ENCODE results near the gene MMP20. TPM values are rescaled to one million over a fixed set of nuclear protein-coding genes. Genes with fewer than 3 reads are reported as not detected.
A peak's percentile ranks its signal among the peaks of the same experiment; 100 is the strongest.

MMP20 gene
- total RNA-seq, 1 donor from 2014 or later = not detected

- DNase-seq (ENCODE audit: low read depth, low spot score) = no peak
Observed at GRCh38 chr11:102623128-102623527, 2.0 kb downstream of the MMP20 start.

DNA sequence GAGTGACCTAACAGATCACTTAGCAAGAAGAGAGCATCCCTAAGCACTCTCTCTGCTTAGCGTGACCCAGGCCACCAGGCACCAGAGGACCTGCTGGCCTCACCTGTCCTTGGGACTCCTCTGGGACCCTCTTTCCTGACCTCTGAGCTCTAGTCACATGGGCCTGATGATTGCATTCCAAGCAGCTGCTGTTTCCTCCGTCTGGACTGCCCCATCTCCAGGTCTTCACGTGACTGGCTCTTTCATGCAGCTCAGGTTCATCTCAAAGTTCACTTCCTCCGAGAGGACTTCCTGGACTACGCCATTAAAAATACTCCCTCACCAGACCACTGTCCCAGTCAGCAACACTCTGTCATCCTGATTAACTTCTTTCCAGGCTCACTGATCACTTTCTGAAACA, 2.9 kb downstream of the MMP20 start:
- DNase-seq (ENCODE audit: low read depth, low spot score) = no peak

DNA sequence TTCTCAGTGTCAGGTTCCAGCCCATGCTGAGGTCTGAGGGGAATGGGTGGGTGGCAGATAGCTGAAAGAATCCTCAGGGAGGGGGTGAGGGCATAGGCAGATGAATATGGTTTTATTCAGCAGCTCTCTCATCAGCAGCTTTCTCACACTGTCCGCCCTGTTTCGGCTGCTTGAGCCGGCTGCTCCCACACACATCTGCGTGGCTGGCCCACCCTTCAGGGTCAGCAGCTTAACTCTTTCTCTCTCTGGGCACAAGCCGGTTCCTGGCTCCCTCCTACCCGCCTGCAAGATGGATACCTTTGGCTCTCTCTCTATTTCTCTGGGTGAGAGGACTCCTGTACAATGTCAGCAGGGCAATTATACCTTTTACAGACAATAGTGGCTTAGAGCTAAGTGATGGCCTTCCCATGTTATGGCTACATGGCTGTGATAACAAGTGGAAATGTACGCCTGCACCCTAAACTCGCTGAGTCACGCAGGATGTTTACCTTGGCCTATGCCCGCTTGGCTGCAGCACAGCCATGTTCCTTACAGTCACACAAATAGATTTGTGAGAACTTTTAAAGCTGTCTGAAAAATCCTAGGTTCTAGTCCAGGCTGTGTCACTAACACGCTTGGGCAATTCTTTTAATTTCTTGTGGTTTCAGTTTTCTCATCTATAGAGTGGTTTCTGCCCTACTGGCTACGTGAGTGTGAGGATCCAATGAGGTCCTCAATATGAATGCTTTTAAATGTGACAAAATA, 4.1 kb downstream of the MMP20 start:
- DNase-seq (ENCODE audit: low read depth, low spot score) = no peak

DNA sequence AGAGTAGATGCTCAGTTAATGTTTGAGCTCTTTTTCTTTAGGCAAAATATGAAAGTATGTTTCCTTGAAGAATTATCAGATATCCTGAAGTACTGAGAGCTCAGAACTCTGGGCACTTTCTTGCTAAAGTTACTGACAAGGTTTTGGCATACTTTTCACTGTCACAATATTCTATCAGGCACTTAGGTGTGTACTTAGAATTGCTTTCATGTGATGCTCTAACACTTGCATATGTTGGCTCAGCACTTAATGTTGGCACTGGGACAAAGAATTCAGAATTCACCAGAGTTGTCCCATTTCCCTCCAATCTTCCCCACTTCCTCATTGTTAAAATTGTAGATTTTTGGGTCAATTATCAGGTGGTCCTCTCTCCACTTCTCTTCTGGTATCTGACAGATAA, 5.0 kb downstream of the MMP20 start:
- DNase-seq (ENCODE audit: low read depth, low spot score) = no peak

DNA sequence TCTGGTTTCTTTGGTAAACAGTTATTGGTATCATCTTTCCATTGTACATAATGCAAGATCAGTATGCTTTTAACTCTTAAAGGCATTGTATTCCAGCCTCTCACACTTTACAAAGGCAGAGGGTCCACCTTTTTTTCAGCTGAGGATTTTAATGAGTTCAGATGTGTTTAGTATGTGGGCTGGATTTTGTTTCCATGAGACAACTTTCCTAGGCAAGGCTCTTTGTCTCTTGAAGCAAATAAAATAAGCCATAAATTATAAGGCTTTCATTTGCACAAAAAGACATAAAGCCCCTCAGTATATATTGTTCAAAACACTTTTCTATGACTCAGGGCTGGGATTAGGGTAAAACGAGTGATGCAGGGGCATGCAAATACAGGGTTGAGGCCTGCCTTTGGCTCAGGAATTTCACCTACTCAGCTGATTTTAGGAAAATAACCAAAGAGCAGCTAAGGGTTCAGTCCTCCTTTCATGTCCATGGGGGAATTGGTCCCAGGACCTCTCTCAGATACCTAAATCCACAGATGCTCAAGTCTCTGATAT, 7.6 kb downstream of the MMP20 start:
- no peak for DNase-seq (ENCODE audit: low read depth, low spot score)

- DNase-seq (ENCODE audit: low read depth, low spot score) = no peak
Observed at GRCh38 chr11:102615894-102616432, 9.2 kb downstream of the MMP20 start.

- DNase-seq (ENCODE audit: low read depth, low spot score) = no peak
Observed at GRCh38 chr11:102615077-102615893, 9.8 kb downstream of the MMP20 start.

- no peak for DNase-seq (ENCODE audit: low read depth, low spot score)
Observed at GRCh38 chr11:102614485-102614884, 10.6 kb downstream of the MMP20 start.

DNA sequence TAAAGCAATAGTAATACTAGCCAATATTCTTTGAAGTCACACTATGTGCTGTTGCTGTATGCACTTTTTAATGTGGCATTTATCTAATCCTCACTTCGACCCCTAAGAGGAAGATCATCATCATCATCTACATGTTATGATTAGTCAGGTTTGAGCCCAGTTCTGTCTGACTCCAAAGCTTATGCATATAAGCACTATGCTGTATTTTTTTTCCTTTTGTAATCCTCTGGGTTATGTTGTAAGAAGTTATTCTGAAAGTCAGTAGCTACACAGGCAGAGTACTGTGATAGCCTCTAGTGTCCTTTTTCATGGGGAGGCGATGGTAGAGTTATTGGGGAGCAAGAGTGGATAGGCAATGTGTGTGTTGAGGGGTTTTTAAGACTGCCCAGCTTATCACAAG, 11.1 kb downstream of the MMP20 start:
- no peak for DNase-seq (ENCODE audit: low read depth, low spot score)

DNA sequence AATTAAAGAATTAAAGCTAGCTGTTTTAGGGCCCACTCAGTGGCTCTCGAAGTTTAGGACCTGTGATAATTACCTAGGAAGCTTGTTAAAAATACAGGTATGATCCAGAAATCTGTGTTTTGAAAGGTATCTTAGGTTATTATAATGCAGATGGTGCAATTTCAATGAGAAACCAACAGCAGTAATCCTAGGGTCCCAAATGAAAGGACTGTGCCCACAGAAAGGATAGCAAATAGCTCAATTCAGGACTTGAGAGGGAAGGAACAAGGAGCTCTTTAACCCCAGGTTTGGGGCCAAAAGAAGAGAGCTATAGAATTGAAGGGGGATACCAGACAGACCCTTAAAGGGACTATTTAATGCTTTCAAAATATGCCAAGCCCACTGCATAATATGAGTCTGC, 11.7 kb downstream of the MMP20 start:
- DNase-seq (ENCODE audit: low read depth, low spot score) = no peak

- no peak for DNase-seq (ENCODE audit: low read depth, low spot score)
Observed at GRCh38 chr11:102611291-102611690, 13.8 kb downstream of the MMP20 start.

GRCh38 chr11:102610200-102610599, 14.9 kb downstream of the MMP20 start:
- no peak for DNase-seq (ENCODE audit: low read depth, low spot score)

DNA sequence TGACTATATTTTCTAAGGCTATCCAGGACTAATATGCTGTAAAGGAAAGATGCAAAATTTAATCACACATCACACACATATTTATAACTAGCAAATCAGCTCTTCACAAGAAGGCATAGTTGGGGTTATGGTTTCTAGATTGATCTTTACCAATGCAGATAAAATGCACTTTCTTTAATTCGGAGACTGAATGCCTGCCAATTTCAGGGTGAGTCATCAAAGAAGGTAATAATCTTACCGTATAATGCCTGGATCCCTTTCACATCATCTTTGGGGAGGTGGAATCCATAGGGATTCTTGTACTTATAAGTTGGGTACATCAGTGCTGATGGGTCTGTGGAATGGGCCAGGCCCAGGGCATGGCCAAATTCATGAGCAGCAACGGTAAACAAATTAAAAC, 16.4 kb downstream of the MMP20 start:
- DNase-seq (ENCODE audit: low read depth, low spot score) = no peak

DNA sequence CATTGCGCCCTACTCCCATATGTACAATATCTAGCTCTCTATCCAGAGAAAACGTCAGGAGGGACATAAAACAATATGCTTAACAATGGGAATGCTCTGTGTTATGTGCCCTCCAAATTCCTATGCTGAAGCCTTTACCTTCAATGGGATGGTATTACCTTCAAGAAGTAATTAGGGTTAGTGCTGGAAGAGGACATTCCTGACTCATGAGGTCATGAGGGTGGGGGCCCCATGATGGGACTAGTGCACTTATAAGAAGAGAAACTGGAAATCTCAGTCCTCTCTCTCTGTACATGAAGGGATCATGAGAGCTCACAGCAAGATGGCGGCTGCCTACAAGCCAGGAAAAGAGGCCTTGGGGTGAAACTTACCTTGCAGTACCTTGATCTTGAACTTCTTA, 20.3 kb downstream of the MMP20 start:
- no peak for DNase-seq (ENCODE audit: low read depth, low spot score)

GRCh38 chr11:102604011-102604410, 21.1 kb downstream of the MMP20 start:
- no peak for DNase-seq (ENCODE audit: low read depth, low spot score)

DNA sequence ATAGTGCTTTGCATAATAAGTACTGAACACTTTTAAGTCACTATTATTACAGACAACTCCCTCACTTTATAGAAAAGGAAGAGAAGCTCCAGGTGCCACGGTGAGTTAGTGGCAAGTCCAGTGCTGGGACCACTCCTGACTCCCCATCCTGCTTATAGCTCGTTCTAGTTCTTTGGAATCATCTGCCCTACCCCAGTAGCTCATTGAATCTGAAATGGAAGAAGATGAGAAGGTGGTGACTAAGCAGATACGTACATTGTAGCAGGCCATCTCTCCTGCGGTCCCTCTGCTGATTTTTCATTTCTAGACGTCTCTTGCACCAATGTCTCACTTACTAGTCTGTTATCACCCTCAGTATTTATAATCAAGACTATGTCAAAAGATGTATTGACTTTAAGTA, 21.6 kb downstream of the MMP20 start:
- DNase-seq (ENCODE audit: low read depth, low spot score) = no peak

DNA sequence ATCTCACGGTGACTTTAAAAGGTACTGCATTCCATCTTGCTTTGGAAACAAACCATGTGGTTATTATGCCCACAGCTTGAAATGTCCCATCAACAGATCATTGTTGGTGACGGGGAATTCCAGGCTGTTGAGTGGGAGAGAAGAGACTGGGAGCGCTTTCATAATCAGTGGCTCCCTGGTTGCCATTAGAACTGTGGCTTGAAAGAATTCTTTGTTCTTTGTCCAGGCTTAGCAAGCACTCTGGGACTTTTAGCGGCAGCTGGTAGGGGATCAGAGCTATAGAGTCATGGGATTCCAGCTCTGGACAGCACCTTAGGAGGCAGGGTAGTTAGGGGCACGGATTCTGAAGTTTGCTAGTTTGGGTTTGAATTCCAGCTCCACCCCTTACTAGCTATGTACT, 22.0 kb downstream of the MMP20 start:
- no peak for DNase-seq (ENCODE audit: low read depth, low spot score)

DNA sequence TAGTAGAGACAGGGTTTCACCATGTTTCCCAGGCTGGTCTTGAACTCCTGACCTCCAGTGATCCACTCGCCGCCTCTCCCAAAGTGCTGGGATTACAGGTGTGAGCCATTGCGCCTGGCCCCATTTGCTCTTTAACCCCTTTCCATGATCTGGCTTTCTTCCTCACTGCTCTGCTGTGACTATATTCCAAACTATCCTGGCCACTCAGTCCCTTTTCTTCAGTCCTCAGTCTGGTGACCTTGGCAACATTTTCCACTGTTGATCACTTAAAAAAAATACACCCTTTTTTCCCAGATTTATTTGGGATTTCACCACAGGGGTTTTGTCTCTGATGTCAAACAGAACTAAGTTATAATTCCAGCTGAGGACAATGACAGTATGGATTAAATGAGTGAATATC, 24.5 kb downstream of the MMP20 start:
- no peak for DNase-seq (ENCODE audit: low read depth, low spot score)

GRCh38 chr11:102599642-102600261, 25.4 kb downstream of the MMP20 start:
- DNase-seq (ENCODE audit: low read depth, low spot score) = peak; percentile 76

DNA sequence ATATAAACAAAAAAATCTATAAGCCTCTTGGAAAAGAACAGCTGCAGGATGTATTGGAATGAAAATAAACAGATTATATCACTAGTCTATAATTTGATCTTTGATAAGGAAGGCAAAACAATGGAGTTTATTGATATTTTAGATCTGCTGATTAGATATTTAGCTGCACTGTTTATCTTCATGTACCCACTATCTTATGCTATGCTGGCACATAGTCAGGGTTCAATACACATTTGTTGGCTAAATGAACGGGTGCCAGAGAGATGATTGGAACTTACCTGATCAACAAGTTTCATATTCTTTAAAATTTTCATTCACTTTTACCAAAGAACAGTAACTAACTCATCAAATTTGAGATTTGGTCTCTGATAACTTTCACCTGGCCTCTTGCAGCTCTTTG, 26.9 kb downstream of the MMP20 start:
- DNase-seq (ENCODE audit: low read depth, low spot score) = no peak

- DNase-seq (ENCODE audit: low read depth, low spot score) = no peak
Observed at GRCh38 chr11:102596578-102596977, 28.6 kb downstream of the MMP20 start.

Data from pulmonary artery endothelial cell (primary cell).